ENCODE measurements around the gene CYP19A1.

DNA sequence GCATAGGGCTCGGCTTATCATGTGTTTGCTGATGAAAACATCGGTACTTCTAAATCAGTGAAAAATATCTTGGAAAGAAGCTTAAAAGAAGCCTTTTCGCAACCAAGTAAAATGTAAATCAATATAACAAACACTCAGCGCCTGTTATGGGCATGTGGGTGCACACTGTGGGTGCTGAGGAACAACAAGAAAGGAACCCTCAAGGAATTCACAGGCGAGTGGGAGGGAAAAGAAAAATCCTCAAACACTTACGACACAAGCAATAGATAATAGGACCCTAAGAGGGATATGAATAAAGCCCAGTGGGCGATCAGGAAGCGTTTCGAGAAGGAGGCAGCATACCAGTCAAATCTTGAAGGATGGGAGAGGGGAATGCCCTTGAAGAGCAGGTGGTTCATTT, 25.0 kb upstream of the CYP19A1 start:
- no peak for TF ChIP-seq RFX5 (IDR thresholded peaks at IDR 0.05; ENCODE audit: low read length)
- TF ChIP-seq, protein P1, sequence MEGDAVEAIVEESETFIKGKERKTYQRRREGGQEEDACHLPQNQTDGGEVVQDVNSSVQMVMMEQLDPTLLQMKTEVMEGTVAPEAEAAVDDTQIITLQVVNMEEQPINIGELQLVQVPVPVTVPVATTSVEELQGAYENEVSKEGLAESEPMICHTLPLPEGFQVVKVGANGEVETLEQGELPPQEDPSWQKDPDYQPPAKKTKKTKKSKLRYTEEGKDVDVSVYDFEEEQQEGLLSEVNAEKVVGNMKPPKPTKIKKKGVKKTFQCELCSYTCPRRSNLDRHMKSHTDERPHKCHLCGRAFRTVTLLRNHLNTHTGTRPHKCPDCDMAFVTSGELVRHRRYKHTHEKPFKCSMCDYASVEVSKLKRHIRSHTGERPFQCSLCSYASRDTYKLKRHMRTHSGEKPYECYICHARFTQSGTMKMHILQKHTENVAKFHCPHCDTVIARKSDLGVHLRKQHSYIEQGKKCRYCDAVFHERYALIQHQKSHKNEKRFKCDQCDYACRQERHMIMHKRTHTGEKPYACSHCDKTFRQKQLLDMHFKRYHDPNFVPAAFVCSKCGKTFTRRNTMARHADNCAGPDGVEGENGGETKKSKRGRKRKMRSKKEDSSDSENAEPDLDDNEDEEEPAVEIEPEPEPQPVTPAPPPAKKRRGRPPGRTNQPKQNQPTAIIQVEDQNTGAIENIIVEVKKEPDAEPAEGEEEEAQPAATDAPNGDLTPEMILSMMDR (IDR thresholded peaks at IDR 0.05) = no peak
- TF ChIP-seq, protein P2, sequence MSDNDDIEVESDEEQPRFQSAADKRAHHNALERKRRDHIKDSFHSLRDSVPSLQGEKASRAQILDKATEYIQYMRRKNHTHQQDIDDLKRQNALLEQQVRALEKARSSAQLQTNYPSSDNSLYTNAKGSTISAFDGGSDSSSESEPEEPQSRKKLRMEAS (IDR thresholded peaks at IDR 0.05; ENCODE audit: low read depth) = no peak
- TF ChIP-seq RCOR1 (IDR thresholded peaks at IDR 0.05; ENCODE audit: low read length) = no peak
- no peak for TF ChIP-seq GABPA (IDR thresholded peaks at IDR 0.05; ENCODE audit: low read depth)
- no peak for TF ChIP-seq YY1 (IDR thresholded peaks at IDR 0.05; ENCODE audit: low read depth)
- TF ChIP-seq RXRA (IDR thresholded peaks at IDR 0.05; ENCODE audit: borderline replicate concordance, low read depth) = no peak
- no peak for TF ChIP-seq RAD21 (IDR thresholded peaks at IDR 0.05; ENCODE audit: low read length)
- TF ChIP-seq TCF12 (IDR thresholded peaks at IDR 0.05) = no peak
- no peak for TF ChIP-seq EP300 (IDR thresholded peaks at IDR 0.05; ENCODE audit: borderline replicate concordance in 1 of 2, low read depth in 1 of 2, low read length in 1 of 2)
- no peak for TF ChIP-seq TEAD4 (IDR thresholded peaks at IDR 0.05; ENCODE audit: borderline replicate concordance, insufficient read depth)
- TF ChIP-seq, protein P3, sequence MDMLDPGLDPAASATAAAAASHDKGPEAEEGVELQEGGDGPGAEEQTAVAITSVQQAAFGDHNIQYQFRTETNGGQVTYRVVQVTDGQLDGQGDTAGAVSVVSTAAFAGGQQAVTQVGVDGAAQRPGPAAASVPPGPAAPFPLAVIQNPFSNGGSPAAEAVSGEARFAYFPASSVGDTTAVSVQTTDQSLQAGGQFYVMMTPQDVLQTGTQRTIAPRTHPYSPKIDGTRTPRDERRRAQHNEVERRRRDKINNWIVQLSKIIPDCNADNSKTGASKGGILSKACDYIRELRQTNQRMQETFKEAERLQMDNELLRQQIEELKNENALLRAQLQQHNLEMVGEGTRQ (IDR thresholded peaks at IDR 0.05; ENCODE audit: borderline replicate concordance, low read depth, low read length) = no peak

Measured in SK-N-SH (cell line).